Calu3 (cell line): Measurements from ENCODE around the gene EDA. TPM values are rescaled to one million over a fixed set of nuclear protein-coding genes. Genes with fewer than 3 reads are reported as not detected.
A peak's percentile ranks its signal among the peaks of the same experiment; 100 is the strongest.

Experiments used
- BruUV-seq: library from RNA; stranded (reverse); fragments of 400-500 nt; replicated peaks from 2 replicates; lab custom pipeline; 2021; lab: Mats Ljungman, UMichigan
- CTCF ChIA-PET: fragments of 300-600 bp; sonication (Branson Sonifier 250); formaldehyde crosslinking; loops from one replicate; lab custom pipeline; 2022; ENCODE audit warnings: antibody characterized with exemption; lab: Charles Lee
- DNase-seq: peaks from one replicate; pipeline ENCODE4 v3.0.0; 2022
- H3K27ac Mint-ChIP-seq: one replicate; pipeline ENCODE4 v1.8.0; 2022; ENCODE audit warnings: mixed read lengths; ENCODE audit not compliant: unreplicated experiment
- H3K27me3 Mint-ChIP-seq: one replicate; pipeline ENCODE4 v1.8.0; 2022; ENCODE audit warnings: mixed read lengths; ENCODE audit not compliant: unreplicated experiment
- H3K36me3 Mint-ChIP-seq: one replicate; pipeline ENCODE4 v1.8.0; 2022; ENCODE audit warnings: mild to moderate bottlenecking, moderate library complexity, mixed read lengths; ENCODE audit not compliant: insufficient read depth, unreplicated experiment
- H3K4me1 Mint-ChIP-seq: one replicate; pipeline ENCODE4 v1.8.0; 2022; ENCODE audit warnings: mild to moderate bottlenecking, low read depth, mixed read lengths; ENCODE audit not compliant: unreplicated experiment
- H3K4me3 Mint-ChIP-seq: one replicate; pipeline ENCODE4 v1.8.0; 2022; ENCODE audit warnings: mild to moderate bottlenecking, low read depth, moderate library complexity, mixed read lengths; ENCODE audit not compliant: unreplicated experiment
- H3K9me3 Mint-ChIP-seq: one replicate; pipeline ENCODE4 v1.8.0; 2022; ENCODE audit warnings: low read depth, mixed read lengths; ENCODE audit not compliant: unreplicated experiment
- intact Hi-C: fragments of 100-400 bp; cut with micrococcal nuclease; formaldehyde crosslinking; loops from one replicate; pipeline ENCODE4 v1.10.0; 2022; ENCODE audit not compliant: unreplicated experiment
- total RNA-seq: library from RNA; stranded (reverse); gene quantifications from 2 replicates; pipeline ENCODE4 v1.2.3, GENCODE V29; 2022
- TF ChIP-seq, protein P1 (sequence below): fragments of 200-600 bp; IDR thresholded peaks from one replicate; pipeline ENCODE4 v1.8.0; 2022; ENCODE audit warnings: antibody characterized with exemption; ENCODE audit not compliant: unreplicated experiment

Gene EDA
- total RNA-seq, 1 experiment from 2014 or later, result 5.7 TPM

DNA sequence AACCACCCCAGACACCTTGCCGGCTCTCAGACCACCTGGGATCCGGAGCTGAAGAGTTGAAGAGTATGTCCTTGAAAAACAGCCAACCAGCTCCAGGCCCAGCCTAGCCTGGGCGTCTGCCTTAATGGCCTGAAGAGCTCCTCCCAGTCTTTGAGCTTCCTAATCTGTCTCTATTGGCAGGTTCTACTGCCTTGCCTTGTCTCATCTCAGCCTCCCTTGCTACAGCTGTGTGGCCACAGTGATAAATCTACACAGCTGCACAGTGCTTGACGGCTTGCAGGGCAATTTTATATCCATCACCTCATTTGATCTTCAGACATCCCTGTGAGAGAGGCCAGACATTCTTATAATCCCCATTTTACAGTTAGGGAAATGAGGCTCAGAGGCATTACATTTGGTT is 413.9 kb downstream of the EDA start:
- Mint-ChIP-seq H3K9me3 (no peaks in the 10 kb centered on the region), H3K27ac (no peak overlapping the region), H3K4me1 (peaks cover 45% of the 10 kb centered on the region), H3K4me3 (no peak overlapping the region), H3K36me3 (no peaks in the 10 kb centered on the region), H3K27me3 (no peaks in the 10 kb centered on the region)
- no peak for DNase-seq
- BruUV-seq, result no TSS peak
- TF ChIP-seq, protein P1, sequence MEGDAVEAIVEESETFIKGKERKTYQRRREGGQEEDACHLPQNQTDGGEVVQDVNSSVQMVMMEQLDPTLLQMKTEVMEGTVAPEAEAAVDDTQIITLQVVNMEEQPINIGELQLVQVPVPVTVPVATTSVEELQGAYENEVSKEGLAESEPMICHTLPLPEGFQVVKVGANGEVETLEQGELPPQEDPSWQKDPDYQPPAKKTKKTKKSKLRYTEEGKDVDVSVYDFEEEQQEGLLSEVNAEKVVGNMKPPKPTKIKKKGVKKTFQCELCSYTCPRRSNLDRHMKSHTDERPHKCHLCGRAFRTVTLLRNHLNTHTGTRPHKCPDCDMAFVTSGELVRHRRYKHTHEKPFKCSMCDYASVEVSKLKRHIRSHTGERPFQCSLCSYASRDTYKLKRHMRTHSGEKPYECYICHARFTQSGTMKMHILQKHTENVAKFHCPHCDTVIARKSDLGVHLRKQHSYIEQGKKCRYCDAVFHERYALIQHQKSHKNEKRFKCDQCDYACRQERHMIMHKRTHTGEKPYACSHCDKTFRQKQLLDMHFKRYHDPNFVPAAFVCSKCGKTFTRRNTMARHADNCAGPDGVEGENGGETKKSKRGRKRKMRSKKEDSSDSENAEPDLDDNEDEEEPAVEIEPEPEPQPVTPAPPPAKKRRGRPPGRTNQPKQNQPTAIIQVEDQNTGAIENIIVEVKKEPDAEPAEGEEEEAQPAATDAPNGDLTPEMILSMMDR, result no peak
- CTCF ChIA-PET, result interaction anchor here (0.6 to 2.1 kb wide), 9 partner anchors 8 to 537 kb away, joined by 3 to 8 read pairs (median 4); partner anchors contain the start of gene IGBP1
- intact Hi-C loops, result loop anchor here (1.0 to 5.0 kb wide), 2 partner anchors 67 to 492 kb away; no protein-coding TSS in a partner anchor

GRCh38 chrX:70030301-70030767 is 414.4 kb downstream of the EDA start:
- Mint-ChIP-seq H3K27me3 (no peaks in the 10 kb centered on the region), H3K27ac (no peak overlapping the region), H3K4me1 (peaks cover 40% of the 10 kb centered on the region), H3K9me3 (no peaks in the 10 kb centered on the region), H3K4me3 (no peak overlapping the region), H3K36me3 (no peaks in the 10 kb centered on the region)
- no TSS peak for BruUV-seq
- CTCF ChIA-PET, result interaction anchor here (0.6 to 2.1 kb wide), 9 partner anchors 9 to 537 kb away, joined by 3 to 8 read pairs (median 4); no protein-coding TSS in a partner anchor
- TF ChIP-seq, protein P1, result peak; percentile 70
- intact Hi-C loops, result loop anchor here (1.0 to 5.0 kb wide), 2 partner anchors 67 to 492 kb away; no protein-coding TSS in a partner anchor
- peak; percentile 73 for DNase-seq

DNA sequence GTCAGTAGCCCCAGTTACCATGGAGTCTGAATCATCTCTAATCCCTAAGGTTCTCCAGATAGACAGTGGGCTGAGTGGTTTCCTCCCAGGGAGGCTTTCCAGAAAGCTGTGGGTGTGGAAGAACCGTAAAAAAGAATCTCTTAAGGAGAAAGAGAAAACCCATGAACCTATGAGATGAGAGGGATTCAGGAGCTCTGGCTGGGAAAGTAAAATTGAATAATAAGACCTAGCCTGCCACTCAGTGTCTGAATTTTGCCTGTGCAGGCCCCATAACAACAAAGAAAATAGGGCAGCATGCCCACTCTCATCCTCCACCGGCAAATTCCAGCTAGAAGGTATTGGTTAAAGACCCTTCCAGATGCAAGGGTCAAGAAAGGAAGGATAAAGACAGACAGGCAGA is 416.9 kb downstream of the EDA start:
- CTCF ChIA-PET, result interaction anchor here (0.7 to 1.7 kb wide), 4 partner anchors 10 to 608 kb away, joined by 3 to 10 read pairs (median 3); partner anchors contain the start of gene IGBP1
- Mint-ChIP-seq H3K4me3 (no peak overlapping the region), H3K36me3 (no peaks in the 10 kb centered on the region), H3K4me1 (peaks cover 22% of the 10 kb centered on the region), H3K27me3 (no peaks in the 10 kb centered on the region), H3K9me3 (no peaks in the 10 kb centered on the region), H3K27ac (no peak overlapping the region)
- BruUV-seq, result no TSS peak
- TF ChIP-seq, protein P1, result no peak
- intact Hi-C loops, result loop anchor here (1.0 to 5.0 kb wide), 3 partner anchors 65 to 539 kb away; partner anchors contain the start of gene EDA
- no peak for DNase-seq

DNA sequence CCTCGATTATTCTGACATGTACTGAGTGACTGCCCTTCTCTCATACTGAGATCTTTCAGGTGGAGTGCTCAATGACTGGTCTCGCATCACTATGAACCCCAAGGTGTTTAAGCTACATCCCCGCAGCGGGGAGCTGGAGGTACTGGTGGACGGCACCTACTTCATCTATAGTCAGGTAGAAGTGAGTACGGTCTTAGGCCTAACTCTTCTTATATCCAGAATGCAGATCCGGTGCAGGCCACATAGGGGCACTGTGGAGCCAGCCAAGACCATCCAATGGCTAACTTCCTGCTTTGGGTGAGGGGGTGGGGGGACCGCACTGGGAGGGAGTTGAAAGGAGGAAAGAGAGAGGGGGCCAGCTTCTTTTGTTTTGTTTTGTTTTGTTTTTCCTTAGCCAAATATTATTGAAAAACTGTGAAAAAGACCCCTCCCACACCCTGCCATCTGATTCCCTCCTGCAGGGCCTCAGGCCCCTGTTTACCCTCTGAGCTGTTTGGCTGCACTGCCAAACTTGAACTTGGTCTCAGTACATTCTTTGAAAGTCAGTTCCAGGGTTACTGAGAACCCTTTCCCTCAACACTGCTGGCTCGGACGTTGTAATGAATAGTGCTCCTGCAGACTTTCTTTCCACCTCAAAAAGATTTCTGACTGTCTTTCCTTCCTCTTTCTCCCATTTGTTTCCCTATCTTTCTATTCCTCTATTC is 417.6 kb downstream of the EDA start:
- H3K27me3 Mint-ChIP-seq, result no peaks in the 10 kb centered on the region
- no peak overlapping the region for H3K27ac Mint-ChIP-seq
- no peaks in the 10 kb centered on the region for H3K36me3 Mint-ChIP-seq
- intact Hi-C loops, result loop anchor here (1.0 to 5.0 kb wide), 3 partner anchors 64 to 540 kb away; partner anchors contain the start of gene EDA
- TF ChIP-seq, protein P1, result peak; percentile 53
- BruUV-seq, result no TSS peak
- H3K9me3 Mint-ChIP-seq, result no peaks in the 10 kb centered on the region
- CTCF ChIA-PET, result interaction anchor here (0.7 to 1.7 kb wide), 4 partner anchors 9 to 609 kb away, joined by 3 to 10 read pairs (median 3); partner anchors contain the start of gene IGBP1
- peak; percentile 60 for DNase-seq
- peaks cover 22% of the 10 kb centered on the region for H3K4me1 Mint-ChIP-seq
- H3K4me3 Mint-ChIP-seq, result no peak overlapping the region
